GM18499 (cell line): ENCODE data around the gene USB1.

Source experiments
- ATAC-seq: cut with Tn5 transposase; IDR thresholded peaks from one replicate; pipeline ENCODE4 v1.9.1; 2021; ENCODE audit warnings: moderate number of reproducible peaks; ENCODE audit not compliant: insufficient read depth, unreplicated experiment

Gene USB1

GRCh38 chr16:58000706-58001676 is at the start of gene USB1:
Gene USB1 (plus strand): TSS chr16:58001407. CDS start chr16:58001484, 77 bp downstream.
- peak; percentile 67 for ATAC-seq

GRCh38 chr16:57952909-57953308 is 48.3 kb upstream of the USB1 start:
- ATAC-seq, result no peak

GRCh38 chr16:57953857-57954256 is 47.4 kb upstream of the USB1 start:
- ATAC-seq, result no peak

GRCh38 chr16:57955572-57956188 is 45.5 kb upstream of the USB1 start:
- no peak for ATAC-seq

GRCh38 chr16:57956270-57956808 is 44.9 kb upstream of the USB1 start:
- no peak for ATAC-seq

GRCh38 chr16:57956924-57957672 is 44.1 kb upstream of the USB1 start:
- ATAC-seq, result no peak

- no peak for ATAC-seq
Observed at GRCh38 chr16:57957673-57958392, 43.4 kb upstream of the USB1 start.

GRCh38 chr16:57958544-57958943 is 42.7 kb upstream of the USB1 start:
- no peak for ATAC-seq

- ATAC-seq, result no peak
Observed at GRCh38 chr16:57959121-57959520, 42.1 kb upstream of the USB1 start.

GRCh38 chr16:57959804-57960203 is 41.4 kb upstream of the USB1 start:
- no peak for ATAC-seq

GRCh38 chr16:57960310-57960709 is 40.9 kb upstream of the USB1 start:
- ATAC-seq, result no peak

GRCh38 chr16:57960826-57961472 is 40.3 kb upstream of the USB1 start:
- no peak for ATAC-seq

- ATAC-seq, result no peak
Observed at GRCh38 chr16:57961538-57961937, 39.7 kb upstream of the USB1 start.

GRCh38 chr16:57962046-57962445 is 39.2 kb upstream of the USB1 start:
- ATAC-seq, result no peak

- no peak for ATAC-seq
Observed at GRCh38 chr16:57962756-57963155, 38.5 kb upstream of the USB1 start.

GRCh38 chr16:57964157-57964700 is 37.0 kb upstream of the USB1 start:
- no peak for ATAC-seq

- no peak for ATAC-seq
Observed at GRCh38 chr16:57966204-57966771, 34.9 kb upstream of the USB1 start.

GRCh38 chr16:57966986-57967385 is 34.2 kb upstream of the USB1 start:
- ATAC-seq, result no peak

- ATAC-seq, result no peak
Observed at GRCh38 chr16:57967916-57968315, 33.3 kb upstream of the USB1 start.
